Measurements from ENCODE around the gene EHF. TPM values are rescaled to one million over a fixed set of nuclear protein-coding genes. Genes with fewer than 3 reads are reported as not detected.

The EHF gene
- total RNA-seq, 1 donor from 2014 or later, result 0.25 TPM

- no peaks in the 10 kb centered on the region for H3K36me3 Mint-ChIP-seq (ENCODE audit: low read depth, unreplicated experiment)
- no peak overlapping the region for H2AFZ ChIP-seq (ENCODE audit: low read depth, low read length)
- H3K4me3 Mint-ChIP-seq (ENCODE audit: unreplicated experiment), result no peak overlapping the region
- H3K4me2 ChIP-seq (ENCODE audit: low read length), result no peak overlapping the region
- no peak overlapping the region for H3K4me3 ChIP-seq (ENCODE audit: insufficient read depth, low read depth, low read length)
- H3K36me3 ChIP-seq (ENCODE audit: insufficient read depth, low read length), result no peaks in the 10 kb centered on the region
- H3K27me3 ChIP-seq (ENCODE audit: insufficient read depth, low read length), result no peaks in the 10 kb centered on the region
- no peaks in the 10 kb centered on the region for H3K79me2 ChIP-seq (ENCODE audit: insufficient read depth, low read length)
- H3K27ac ChIP-seq (ENCODE audit: low read depth, low read length), result no peak overlapping the region
- peaks cover 9% of the 10 kb centered on the region for H3K4me1 ChIP-seq (ENCODE audit: insufficient read depth, low read length)
- TF ChIP-seq, protein P1, sequence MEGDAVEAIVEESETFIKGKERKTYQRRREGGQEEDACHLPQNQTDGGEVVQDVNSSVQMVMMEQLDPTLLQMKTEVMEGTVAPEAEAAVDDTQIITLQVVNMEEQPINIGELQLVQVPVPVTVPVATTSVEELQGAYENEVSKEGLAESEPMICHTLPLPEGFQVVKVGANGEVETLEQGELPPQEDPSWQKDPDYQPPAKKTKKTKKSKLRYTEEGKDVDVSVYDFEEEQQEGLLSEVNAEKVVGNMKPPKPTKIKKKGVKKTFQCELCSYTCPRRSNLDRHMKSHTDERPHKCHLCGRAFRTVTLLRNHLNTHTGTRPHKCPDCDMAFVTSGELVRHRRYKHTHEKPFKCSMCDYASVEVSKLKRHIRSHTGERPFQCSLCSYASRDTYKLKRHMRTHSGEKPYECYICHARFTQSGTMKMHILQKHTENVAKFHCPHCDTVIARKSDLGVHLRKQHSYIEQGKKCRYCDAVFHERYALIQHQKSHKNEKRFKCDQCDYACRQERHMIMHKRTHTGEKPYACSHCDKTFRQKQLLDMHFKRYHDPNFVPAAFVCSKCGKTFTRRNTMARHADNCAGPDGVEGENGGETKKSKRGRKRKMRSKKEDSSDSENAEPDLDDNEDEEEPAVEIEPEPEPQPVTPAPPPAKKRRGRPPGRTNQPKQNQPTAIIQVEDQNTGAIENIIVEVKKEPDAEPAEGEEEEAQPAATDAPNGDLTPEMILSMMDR (IDR thresholded peaks at IDR 0.05; ENCODE audit: insufficient read depth, low read depth, low read length), result no peak
- no peak for TF ChIP-seq EZH2 (IDR thresholded peaks at IDR 0.05; ENCODE audit: insufficient read depth, low read length)
- FAIRE-seq (no peak), DNase-seq (ENCODE audit: low read depth) (no peak)
- H3K27ac Mint-ChIP-seq (ENCODE audit: unreplicated experiment), result no peak overlapping the region
- no peaks in the 10 kb centered on the region for H3K27me3 Mint-ChIP-seq (ENCODE audit: low read depth, unreplicated experiment)
- H3K9me3 Mint-ChIP-seq (ENCODE audit: unreplicated experiment), result no peaks in the 10 kb centered on the region
- no peak overlapping the region for H3K9ac ChIP-seq (ENCODE audit: low read length)
- H3K4me1 Mint-ChIP-seq (ENCODE audit: low read depth, unreplicated experiment), result peaks cover 22% of the 10 kb centered on the region
- no peaks in the 10 kb centered on the region for H4K20me1 ChIP-seq (ENCODE audit: insufficient read depth, low read length)
- H3K9me3 ChIP-seq (ENCODE audit: insufficient read depth, low read depth, low read length), result no peaks in the 10 kb centered on the region
These were observed 58.8 kb downstream of the EHF start for GRCh38 chr11:34679681-34680080.

DNA sequence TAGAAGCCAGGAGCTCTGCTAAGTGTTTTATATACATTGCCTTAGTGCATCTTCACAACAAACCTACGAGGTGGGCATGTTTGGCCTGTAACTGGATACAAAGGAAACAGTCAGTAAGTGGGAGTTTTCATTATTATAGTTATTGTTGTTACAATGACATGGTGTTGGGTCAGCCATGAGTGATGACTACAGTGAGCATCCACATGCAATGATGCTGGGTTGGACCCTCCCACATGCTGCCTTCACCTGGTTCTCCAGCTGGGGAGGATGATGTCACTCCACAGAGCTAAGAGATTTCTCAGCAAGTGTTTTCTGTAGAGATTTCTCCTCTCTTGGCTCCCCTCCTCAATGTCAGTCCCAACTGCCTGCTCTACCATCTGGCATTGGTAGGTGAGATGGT is 59.3 kb downstream of the EHF start:
- Mint-ChIP-seq H3K27ac (ENCODE audit: unreplicated experiment) (peak overlapping the region; percentile 91), H3K4me1 (ENCODE audit: low read depth, unreplicated experiment) (peaks cover 25% of the 10 kb centered on the region), H3K9me3 (ENCODE audit: unreplicated experiment) (no peaks in the 10 kb centered on the region), H3K27me3 (ENCODE audit: low read depth, unreplicated experiment) (no peaks in the 10 kb centered on the region), H3K36me3 (ENCODE audit: low read depth, unreplicated experiment) (no peaks in the 10 kb centered on the region), H3K4me3 (ENCODE audit: unreplicated experiment) (no peak overlapping the region)
- FAIRE-seq (no peak), DNase-seq (ENCODE audit: low read depth) (no peak)
- Histone ChIP-seq H3K4me2 (ENCODE audit: low read length) (no peak overlapping the region), H3K36me3 (ENCODE audit: insufficient read depth, low read length) (no peaks in the 10 kb centered on the region), H3K4me3 (ENCODE audit: insufficient read depth, low read depth, low read length) (no peak overlapping the region), H3K79me2 (ENCODE audit: insufficient read depth, low read length) (no peaks in the 10 kb centered on the region), H3K27me3 (ENCODE audit: insufficient read depth, low read length) (no peaks in the 10 kb centered on the region), H4K20me1 (ENCODE audit: insufficient read depth, low read length) (no peaks in the 10 kb centered on the region), H3K9ac (ENCODE audit: low read length) (no peak overlapping the region), H3K27ac (ENCODE audit: low read depth, low read length) (no peak overlapping the region), H3K4me1 (ENCODE audit: insufficient read depth, low read length) (peaks cover 14% of the 10 kb centered on the region), H2AFZ (ENCODE audit: low read depth, low read length) (no peak overlapping the region), H3K9me3 (ENCODE audit: insufficient read depth, low read depth, low read length) (no peaks in the 10 kb centered on the region)
- TF ChIP-seq EZH2 (IDR thresholded peaks at IDR 0.05; ENCODE audit: insufficient read depth, low read length), result no peak

DNA sequence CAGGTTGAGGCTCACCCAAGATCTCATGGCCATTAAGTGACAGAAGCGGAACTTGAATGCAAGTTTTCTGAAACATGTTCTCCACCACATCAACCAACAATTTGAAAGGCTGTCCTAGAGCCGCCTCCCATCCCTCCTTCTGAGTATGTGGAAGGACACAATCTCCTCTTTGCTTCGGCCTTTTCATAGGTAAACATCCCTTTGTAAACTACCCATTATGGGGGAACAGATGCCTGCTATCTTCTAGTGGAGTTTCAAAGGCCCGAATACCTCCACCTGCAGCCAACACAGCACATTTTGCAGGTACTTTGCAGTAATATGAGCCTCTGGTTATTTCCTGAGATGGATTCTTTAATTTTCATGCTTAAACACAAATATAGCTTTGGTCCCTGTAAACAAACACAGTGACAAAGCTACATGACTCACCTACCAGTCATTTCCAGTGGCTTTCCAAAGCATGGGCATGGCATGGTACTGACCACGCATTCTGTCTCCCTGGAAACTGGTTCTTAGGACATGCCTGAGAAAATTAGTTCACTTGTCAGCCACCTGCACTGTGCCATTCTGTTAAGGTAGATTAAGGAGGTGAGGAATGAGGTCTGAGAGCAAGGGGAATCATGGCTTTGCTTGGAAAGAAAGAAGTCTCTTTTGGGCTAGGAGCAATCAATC is 60.2 kb downstream of the EHF start:
- Mint-ChIP-seq H3K36me3 (ENCODE audit: low read depth, unreplicated experiment) (no peaks in the 10 kb centered on the region), H3K9me3 (ENCODE audit: unreplicated experiment) (no peaks in the 10 kb centered on the region), H3K27me3 (ENCODE audit: low read depth, unreplicated experiment) (no peaks in the 10 kb centered on the region), H3K4me3 (ENCODE audit: unreplicated experiment) (peak overlapping the region; percentile 57), H3K27ac (ENCODE audit: unreplicated experiment) (peak overlapping the region; percentile 77), H3K4me1 (ENCODE audit: low read depth, unreplicated experiment) (peaks cover 32% of the 10 kb centered on the region)
- Histone ChIP-seq H3K4me3 (ENCODE audit: insufficient read depth, low read depth, low read length) (no peak overlapping the region), H3K4me2 (ENCODE audit: low read length) (peak overlapping the region; percentile 21), H3K79me2 (ENCODE audit: insufficient read depth, low read length) (no peaks in the 10 kb centered on the region), H3K27me3 (ENCODE audit: insufficient read depth, low read length) (no peaks in the 10 kb centered on the region), H3K9me3 (ENCODE audit: insufficient read depth, low read depth, low read length) (no peaks in the 10 kb centered on the region), H4K20me1 (ENCODE audit: insufficient read depth, low read length) (no peaks in the 10 kb centered on the region), H3K36me3 (ENCODE audit: insufficient read depth, low read length) (no peaks in the 10 kb centered on the region), H2AFZ (ENCODE audit: low read depth, low read length) (no peak overlapping the region), H3K27ac (ENCODE audit: low read depth, low read length) (peak overlapping the region; percentile 24), H3K9ac (ENCODE audit: low read length) (no peak overlapping the region), H3K4me1 (ENCODE audit: insufficient read depth, low read length) (peaks cover 19% of the 10 kb centered on the region)
- TF ChIP-seq, protein P1 (IDR thresholded peaks at IDR 0.05; ENCODE audit: insufficient read depth, low read depth, low read length), result no peak
- TF ChIP-seq EZH2 (IDR thresholded peaks at IDR 0.05; ENCODE audit: insufficient read depth, low read length), result no peak
- DNase-seq (ENCODE audit: low read depth) (peak; percentile 33), FAIRE-seq (no peak)
